ENCODE data around the gene PLEKHA3. TPM values are rescaled to one million over a fixed set of nuclear protein-coding genes. Genes with fewer than 3 reads are reported as not detected.
"Not testable (repeated sequence)": the region's sequence is repeated elsewhere in the genome, so short reads cannot be mapped to it uniquely, and the experiment has no call there.

Gene PLEKHA3
- total and polyA plus RNA-seq, 2 experiments from 2014 or later = 9.6 to 26.6 TPM

DNA sequence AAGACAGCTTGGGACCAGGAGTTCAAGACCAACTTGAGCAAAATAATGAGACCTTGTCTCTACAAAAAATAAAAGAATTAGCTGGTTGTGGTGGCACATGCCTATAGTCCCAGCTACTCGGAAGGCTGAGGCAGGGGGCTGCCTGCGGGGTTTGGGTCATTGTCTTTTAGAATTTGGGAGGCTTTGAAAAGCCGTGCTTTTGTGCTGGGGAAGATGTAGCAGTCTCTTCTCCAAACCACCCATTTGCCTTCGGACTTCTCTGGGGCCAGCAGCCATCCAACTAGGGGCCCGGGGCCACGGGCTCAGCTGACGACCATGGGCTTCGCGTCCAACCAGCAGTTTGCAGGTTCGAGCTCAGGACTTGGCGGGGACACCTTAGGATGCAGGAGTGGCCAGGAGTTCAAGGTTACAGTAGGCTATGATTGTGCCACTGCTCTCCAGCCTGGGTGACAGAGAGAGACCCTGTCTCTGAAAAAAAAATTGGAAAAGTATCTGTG is 22.8 kb upstream of the PLEKHA3 start:
- Histone ChIP-seq H3K4me1 (ENCODE audit: low read depth) (no peaks in the 10 kb centered on the region), H3K4me3 (no peak overlapping the region), H3K9me3 (ENCODE audit: low read depth) (no peaks in the 10 kb centered on the region), H3K36me3 (no peaks in the 10 kb centered on the region), H3K27me3 (no peaks in the 10 kb centered on the region), H3K27ac (no peak overlapping the region)
- DNase-seq (ENCODE audit: low read depth in 1 of 2, low spot score in 1 of 2) = no peak
- TF ChIP-seq, protein P1, sequence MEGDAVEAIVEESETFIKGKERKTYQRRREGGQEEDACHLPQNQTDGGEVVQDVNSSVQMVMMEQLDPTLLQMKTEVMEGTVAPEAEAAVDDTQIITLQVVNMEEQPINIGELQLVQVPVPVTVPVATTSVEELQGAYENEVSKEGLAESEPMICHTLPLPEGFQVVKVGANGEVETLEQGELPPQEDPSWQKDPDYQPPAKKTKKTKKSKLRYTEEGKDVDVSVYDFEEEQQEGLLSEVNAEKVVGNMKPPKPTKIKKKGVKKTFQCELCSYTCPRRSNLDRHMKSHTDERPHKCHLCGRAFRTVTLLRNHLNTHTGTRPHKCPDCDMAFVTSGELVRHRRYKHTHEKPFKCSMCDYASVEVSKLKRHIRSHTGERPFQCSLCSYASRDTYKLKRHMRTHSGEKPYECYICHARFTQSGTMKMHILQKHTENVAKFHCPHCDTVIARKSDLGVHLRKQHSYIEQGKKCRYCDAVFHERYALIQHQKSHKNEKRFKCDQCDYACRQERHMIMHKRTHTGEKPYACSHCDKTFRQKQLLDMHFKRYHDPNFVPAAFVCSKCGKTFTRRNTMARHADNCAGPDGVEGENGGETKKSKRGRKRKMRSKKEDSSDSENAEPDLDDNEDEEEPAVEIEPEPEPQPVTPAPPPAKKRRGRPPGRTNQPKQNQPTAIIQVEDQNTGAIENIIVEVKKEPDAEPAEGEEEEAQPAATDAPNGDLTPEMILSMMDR (IDR thresholded peaks at IDR 0.05; ENCODE audit: low read depth, low read length) = no peak

DNA sequence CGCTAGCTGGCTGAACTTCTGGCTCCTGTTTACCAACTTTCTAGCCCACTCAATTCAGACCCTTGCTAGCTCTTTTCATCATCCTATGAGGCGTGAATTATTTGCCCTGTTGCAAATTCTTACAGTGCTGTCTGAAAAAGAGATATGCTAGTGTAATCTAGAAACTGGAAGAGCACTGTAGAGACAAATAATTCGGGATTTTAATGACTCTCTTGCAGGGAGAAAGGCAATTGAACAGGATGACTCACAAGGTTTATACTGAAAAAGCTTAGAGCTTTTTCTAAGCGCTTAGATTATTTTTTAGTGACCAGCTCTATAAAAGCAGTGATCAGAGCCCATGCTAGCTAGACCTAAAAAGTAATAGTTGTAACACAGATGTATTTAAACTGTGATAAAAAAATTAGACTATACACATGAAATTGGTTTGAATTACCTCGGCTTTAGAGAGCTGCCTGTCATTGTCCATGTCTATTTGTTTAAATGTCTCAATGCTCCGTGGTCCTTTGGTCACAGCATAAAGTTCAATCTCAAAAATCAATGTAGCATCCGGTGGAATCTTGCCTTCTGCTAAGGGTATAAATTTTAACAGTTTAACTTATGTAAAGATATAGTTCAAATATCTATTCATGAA is 10.9 kb upstream of the PLEKHA3 start:
- H3K27me3 ChIP-seq = no peaks in the 10 kb centered on the region
- no peaks in the 10 kb centered on the region for H3K36me3 ChIP-seq
- TF ChIP-seq, protein P1 (IDR thresholded peaks at IDR 0.05; ENCODE audit: low read depth, low read length) = no peak
- no peak for DNase-seq (ENCODE audit: low read depth in 1 of 2, low spot score in 1 of 2)
- H3K4me1 ChIP-seq (ENCODE audit: low read depth) = no peaks in the 10 kb centered on the region
- no peak overlapping the region for H3K27ac ChIP-seq
- H3K9me3 ChIP-seq (ENCODE audit: low read depth) = no peaks in the 10 kb centered on the region
- no peak overlapping the region for H3K4me3 ChIP-seq

DNA sequence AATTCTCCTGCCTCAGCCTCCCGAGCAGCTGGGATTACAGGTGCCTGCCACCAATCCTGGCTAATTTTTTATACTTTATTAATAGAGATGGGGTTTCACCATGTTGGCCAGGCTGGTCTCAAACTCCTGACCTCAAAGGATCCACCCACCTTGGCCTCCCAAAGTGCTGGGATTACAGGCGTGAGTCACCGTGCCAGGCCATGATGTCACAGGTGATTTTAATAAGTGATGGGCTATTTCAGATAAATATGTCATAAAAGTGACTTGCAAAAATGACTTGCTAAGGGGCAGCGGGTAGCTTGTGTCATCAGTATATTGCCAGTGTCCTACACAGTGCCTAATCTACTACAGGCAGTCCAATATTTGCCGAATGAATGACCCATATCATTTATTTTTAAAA is 8.9 kb upstream of the PLEKHA3 start:
- not testable (repeated sequence) for H3K36me3 ChIP-seq; H3K27ac ChIP-seq; H3K27me3 ChIP-seq; H3K4me1 ChIP-seq (ENCODE audit: low read depth); H3K4me3 ChIP-seq; DNase-seq (ENCODE audit: low read depth in 1 of 2, low spot score in 1 of 2); H3K9me3 ChIP-seq (ENCODE audit: low read depth)

DNA sequence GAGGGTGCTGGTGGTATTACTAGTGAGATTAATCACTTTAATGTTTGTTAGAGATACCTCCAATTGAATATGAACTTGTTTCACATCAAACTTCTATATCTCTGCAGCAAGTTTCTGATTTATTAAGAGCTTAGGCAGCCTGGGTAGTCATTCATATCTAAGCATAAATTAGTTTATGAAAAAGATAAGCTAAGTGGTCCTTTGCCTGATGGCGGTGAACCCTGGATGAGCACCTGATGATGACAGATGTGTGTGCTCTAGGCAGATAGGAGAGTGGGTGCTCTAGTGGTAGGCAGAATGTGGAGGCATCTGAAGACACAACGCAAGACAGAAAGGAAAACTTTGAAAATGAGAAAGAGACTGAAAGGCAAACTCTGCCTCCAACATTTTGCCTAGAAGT is 6.9 kb upstream of the PLEKHA3 start:
- H3K4me1 ChIP-seq (ENCODE audit: low read depth) = peaks cover 7% of the 10 kb centered on the region
- no peak for DNase-seq (ENCODE audit: low read depth in 1 of 2, low spot score in 1 of 2)
- H3K9me3 ChIP-seq (ENCODE audit: low read depth) = no peaks in the 10 kb centered on the region
- TF ChIP-seq, protein P1 (IDR thresholded peaks at IDR 0.05; ENCODE audit: low read depth, low read length) = no peak
- no peaks in the 10 kb centered on the region for H3K36me3 ChIP-seq
- H3K4me3 ChIP-seq = no peak overlapping the region
- no peak overlapping the region for H3K27ac ChIP-seq
- H3K27me3 ChIP-seq = no peaks in the 10 kb centered on the region

DNA sequence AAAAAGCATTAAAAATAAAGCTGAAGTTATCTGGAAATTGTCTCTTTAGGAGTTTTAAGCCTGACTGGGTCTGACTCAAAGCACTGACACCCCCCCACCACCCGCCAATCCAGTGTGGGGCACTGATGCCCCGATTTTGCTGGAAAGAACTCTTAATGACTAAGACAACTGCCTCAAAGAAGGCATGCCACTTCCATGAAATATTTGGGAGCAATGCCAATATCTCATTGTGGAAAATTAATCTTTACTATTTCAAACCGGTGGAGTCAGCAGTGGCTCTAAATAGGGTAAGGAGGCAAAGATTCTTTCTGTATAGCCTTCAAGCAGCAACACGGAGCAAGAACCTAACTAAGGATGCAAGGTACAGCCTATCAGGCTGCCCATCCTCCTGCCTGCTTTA is 6.3 kb upstream of the PLEKHA3 start:
- no peaks in the 10 kb centered on the region for H3K9me3 ChIP-seq (ENCODE audit: low read depth)
- TF ChIP-seq, protein P1 (IDR thresholded peaks at IDR 0.05; ENCODE audit: low read depth, low read length) = no peak
- peaks cover 7% of the 10 kb centered on the region for H3K4me1 ChIP-seq (ENCODE audit: low read depth)
- no peak overlapping the region for H3K4me3 ChIP-seq
- H3K36me3 ChIP-seq = no peaks in the 10 kb centered on the region
- DNase-seq (ENCODE audit: low read depth in 1 of 2, low spot score in 1 of 2) = peak in 1 of 2 donors; percentile 41
- H3K27ac ChIP-seq = no peak overlapping the region
- no peaks in the 10 kb centered on the region for H3K27me3 ChIP-seq

DNA sequence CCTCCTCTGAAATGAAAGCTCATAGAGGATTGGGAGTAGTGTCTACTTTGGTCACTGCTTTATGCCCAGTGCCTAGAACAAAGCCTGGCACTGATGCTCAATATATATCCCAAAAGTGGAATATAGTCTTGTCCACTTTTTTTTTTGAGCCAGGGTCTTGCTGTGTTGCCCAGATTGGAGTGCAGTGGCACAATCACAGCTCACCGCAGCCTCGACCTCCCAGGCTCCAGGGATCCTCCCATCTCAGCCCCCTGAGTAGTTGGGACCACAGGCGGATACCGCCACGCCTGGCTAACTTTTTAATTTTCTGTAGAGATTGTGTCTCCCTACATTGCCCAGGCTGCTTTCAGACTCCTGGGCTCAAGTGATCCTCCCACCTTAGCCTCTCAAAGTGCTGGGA is 5.7 kb upstream of the PLEKHA3 start:
- no peak for DNase-seq (ENCODE audit: low read depth in 1 of 2, low spot score in 1 of 2)
- TF ChIP-seq, protein P1 (IDR thresholded peaks at IDR 0.05; ENCODE audit: low read depth, low read length) = no peak
- Histone ChIP-seq H3K4me1 (ENCODE audit: low read depth) (peaks cover 7% of the 10 kb centered on the region), H3K9me3 (ENCODE audit: low read depth) (no peaks in the 10 kb centered on the region), H3K4me3 (no peak overlapping the region), H3K36me3 (no peaks in the 10 kb centered on the region), H3K27ac (no peak overlapping the region), H3K27me3 (no peaks in the 10 kb centered on the region)
